ENCODE results near the gene MRPL53.
"Not testable (repeated sequence)": the region's sequence is repeated elsewhere in the genome, so short reads cannot be mapped to it uniquely, and the experiment has no call there.

Gene MRPL53

GRCh38 chr2:74447230-74447999 lies 25.1 kb downstream of the MRPL53 start:
- DNase-seq, result no peak

- no peak for DNase-seq
These were observed 27.8 kb downstream of the MRPL53 start for GRCh38 chr2:74444498-74445318.

GRCh38 chr2:74442483-74443297 lies 29.8 kb downstream of the MRPL53 start:
- not testable (repeated sequence) for DNase-seq

- DNase-seq, result no peak
These were observed 30.6 kb downstream of the MRPL53 start, which contains the start of gene RTKN for GRCh38 chr2:74441690-74442482. TSS of gene RTKN (minus strand) at chr2:74441937. CDS start at chr2:74441816, 121 bp downstream.

- DNase-seq, result no peak
These were observed 31.2 kb downstream of the MRPL53 start for GRCh38 chr2:74441170-74441689.

GRCh38 chr2:74440378-74441169 lies 31.9 kb downstream of the MRPL53 start:
- DNase-seq, result peak; percentile 89

- DNase-seq, result no peak
These were observed 32.6 kb downstream of the MRPL53 start for GRCh38 chr2:74439803-74440377.

- no peak for DNase-seq
These were observed 33.1 kb downstream of the MRPL53 start for GRCh38 chr2:74439373-74439772.

GRCh38 chr2:74438248-74438647 lies 34.2 kb downstream of the MRPL53 start:
- DNase-seq, result no peak

GRCh38 chr2:74436848-74437695 lies 35.4 kb downstream of the MRPL53 start:
- no peak for DNase-seq

- no peak for DNase-seq
These were observed 36.2 kb downstream of the MRPL53 start for GRCh38 chr2:74436111-74436805.

GRCh38 chr2:74430502-74430901 lies 42.0 kb downstream of the MRPL53 start:
- no peak for DNase-seq

GRCh38 chr2:74429487-74430451 lies 42.7 kb downstream of the MRPL53 start:
- no peak for DNase-seq

- no peak for DNase-seq
These were observed 43.8 kb downstream of the MRPL53 start for GRCh38 chr2:74428675-74429074.

- DNase-seq, result no peak
These were observed 44.9 kb downstream of the MRPL53 start for GRCh38 chr2:74427551-74427950.

- no peak for DNase-seq
These were observed 46.2 kb downstream of the MRPL53 start for GRCh38 chr2:74426181-74426758.

GRCh38 chr2:74425523-74425922 lies 47.0 kb downstream of the MRPL53 start:
- no peak for DNase-seq

GRCh38 chr2:74424995-74425406 lies 47.5 kb downstream of the MRPL53 start:
- DNase-seq, result no peak

Measured in NCI-H1105 (cell line).